Measurements from ENCODE around the gene OR2T11. TPM values are rescaled to one million over a fixed set of nuclear protein-coding genes. Genes with fewer than 3 reads are reported as not detected.
"Not testable (repeated sequence)": the region's sequence is repeated elsewhere in the genome, so short reads cannot be mapped to it uniquely, and the experiment has no call there.

Gene OR2T11
- total RNA-seq, 1 donor, result not detected

GRCh38 chr1:248645178-248645577, 10.3 kb upstream of the OR2T11 start, which contains the start of gene OR2T35:
Gene OR2T35, minus strand, starts transcription at chr1:248645278. Its CDS starts 6,020 bp downstream, at chr1:248639258.
- not testable (repeated sequence) for H3K36me3 ChIP-seq (ENCODE audit: insufficient read depth, low read length); H3K27ac ChIP-seq (ENCODE audit: low read depth, low read length)

DNA sequence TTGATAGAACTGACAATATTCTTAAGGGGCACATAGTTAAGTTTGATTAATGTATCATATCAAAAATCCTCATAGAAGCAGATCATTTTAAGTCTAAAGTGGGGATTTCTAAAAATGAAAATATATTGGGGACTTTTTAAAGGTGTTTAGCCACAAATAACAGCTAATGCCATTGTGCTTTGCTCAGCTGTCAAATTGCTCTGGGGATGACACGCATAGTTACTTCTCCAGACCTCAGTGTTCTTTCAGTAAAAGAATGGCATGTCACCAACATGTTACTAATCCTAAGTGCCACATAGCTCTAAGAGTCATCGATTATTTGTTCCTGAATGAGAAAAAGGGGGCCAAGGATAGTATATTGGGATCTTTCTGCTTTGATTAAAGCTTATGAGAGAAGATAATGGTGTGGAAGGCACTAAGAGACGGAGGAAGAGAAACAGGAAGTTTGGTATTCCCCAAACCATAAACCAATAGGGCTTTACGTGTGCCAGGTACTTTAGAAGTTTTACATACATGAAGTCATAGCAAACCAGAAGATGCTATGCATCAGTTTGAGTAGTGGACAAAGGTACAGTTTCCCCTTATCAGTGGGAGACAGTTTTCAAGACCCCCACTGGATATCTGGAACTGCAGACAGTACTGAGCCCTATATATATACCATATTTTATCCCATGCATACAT, 8.2 kb upstream of the OR2T11 start:
- not testable (repeated sequence) for H4K20me1 ChIP-seq (ENCODE audit: insufficient read depth, low read length); H3K27me3 ChIP-seq (ENCODE audit: insufficient read depth, low read length); H3K27ac ChIP-seq (ENCODE audit: low read depth, low read length); H3K36me3 ChIP-seq (ENCODE audit: insufficient read depth, low read length); H3K79me2 ChIP-seq (ENCODE audit: insufficient read depth, low read length); H3K4me1 ChIP-seq (ENCODE audit: insufficient read depth, low read length); H3K4me2 ChIP-seq (ENCODE audit: insufficient read depth, low read length); H3K4me3 ChIP-seq (ENCODE audit: insufficient read depth, low read length); H2AFZ ChIP-seq (ENCODE audit: low read length); H3K9me3 ChIP-seq (ENCODE audit: low read depth, low read length); DNase-seq (ENCODE audit: insufficient read length, low spot score, missing footprints)

More at GRCh38 chr1:248645178-248645577, 10.3 kb upstream of the OR2T11 start, which contains the start of gene OR2T35:
- H4K20me1 ChIP-seq (ENCODE audit: insufficient read depth, low read length); H3K4me3 ChIP-seq (ENCODE audit: insufficient read depth, low read length); H3K4me2 ChIP-seq (ENCODE audit: insufficient read depth, low read length); DNase-seq (ENCODE audit: insufficient read length, low spot score, missing footprints); H3K9me3 ChIP-seq (ENCODE audit: low read depth, low read length); H2AFZ ChIP-seq (ENCODE audit: low read length); H3K27me3 ChIP-seq (ENCODE audit: insufficient read depth, low read length); H3K4me1 ChIP-seq (ENCODE audit: insufficient read depth, low read length); H3K79me2 ChIP-seq (ENCODE audit: insufficient read depth, low read length): not testable (repeated sequence)

DNA sequence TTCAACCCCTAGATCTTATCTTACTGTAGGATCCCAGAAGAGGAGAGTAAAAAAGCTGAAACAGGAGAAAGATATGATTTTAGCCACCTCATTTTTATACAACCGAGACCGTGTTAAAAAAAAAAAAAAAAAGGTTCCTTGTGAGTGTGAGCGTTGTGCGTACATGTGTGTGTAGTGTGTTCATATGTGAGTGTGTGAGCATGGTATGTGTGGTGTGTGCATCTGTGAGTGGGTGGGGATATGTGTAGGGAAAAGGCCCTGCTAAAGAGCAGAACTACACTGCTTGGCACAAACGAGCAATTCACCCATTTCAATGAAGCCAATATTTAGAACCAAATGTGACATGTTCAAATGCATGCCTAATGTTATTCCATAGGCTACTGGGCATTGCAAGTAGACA, 6.7 kb upstream of the OR2T11 start:
- not testable (repeated sequence) for H3K4me1 ChIP-seq (ENCODE audit: insufficient read depth, low read length); H3K4me3 ChIP-seq (ENCODE audit: insufficient read depth, low read length); H4K20me1 ChIP-seq (ENCODE audit: insufficient read depth, low read length); H3K27me3 ChIP-seq (ENCODE audit: insufficient read depth, low read length); H2AFZ ChIP-seq (ENCODE audit: low read length); DNase-seq (ENCODE audit: insufficient read length, low spot score, missing footprints); H3K9me3 ChIP-seq (ENCODE audit: low read depth, low read length); H3K4me2 ChIP-seq (ENCODE audit: insufficient read depth, low read length); H3K36me3 ChIP-seq (ENCODE audit: insufficient read depth, low read length); H3K27ac ChIP-seq (ENCODE audit: low read depth, low read length); H3K79me2 ChIP-seq (ENCODE audit: insufficient read depth, low read length)

- not testable (repeated sequence) for H4K20me1 ChIP-seq (ENCODE audit: insufficient read depth, low read length); H2AFZ ChIP-seq (ENCODE audit: low read length); H3K4me1 ChIP-seq (ENCODE audit: insufficient read depth, low read length); H3K36me3 ChIP-seq (ENCODE audit: insufficient read depth, low read length); H3K79me2 ChIP-seq (ENCODE audit: insufficient read depth, low read length); DNase-seq (ENCODE audit: insufficient read length, low spot score, missing footprints); H3K27me3 ChIP-seq (ENCODE audit: insufficient read depth, low read length); H3K4me3 ChIP-seq (ENCODE audit: insufficient read depth, low read length); H3K9me3 ChIP-seq (ENCODE audit: low read depth, low read length); H3K4me2 ChIP-seq (ENCODE audit: insufficient read depth, low read length); H3K27ac ChIP-seq (ENCODE audit: low read depth, low read length)
These were observed 6.0 kb upstream of the OR2T11 start for GRCh38 chr1:248640906-248641305.

DNA sequence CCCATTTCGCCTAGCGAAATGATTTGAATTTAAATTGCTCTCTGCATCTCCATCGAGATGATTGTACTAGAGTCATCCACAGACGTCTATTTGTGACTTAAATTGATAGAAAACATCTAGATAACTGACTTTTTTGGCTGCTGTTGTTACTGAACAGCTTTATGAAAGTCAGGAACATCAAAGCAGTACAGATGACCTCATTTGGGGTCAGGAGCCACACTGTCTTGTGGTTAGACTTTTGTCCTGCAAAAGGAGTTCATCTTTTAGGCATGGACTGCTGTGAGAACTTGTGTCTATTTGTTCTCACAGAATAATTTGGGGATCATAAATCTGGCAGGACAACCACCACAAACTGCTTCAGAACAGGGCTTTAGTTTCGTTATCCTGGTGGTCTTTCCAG, 4.8 kb upstream of the OR2T11 start:
- H2AFZ ChIP-seq (ENCODE audit: low read length); H3K4me3 ChIP-seq (ENCODE audit: insufficient read depth, low read length); DNase-seq (ENCODE audit: insufficient read length, low spot score, missing footprints); H3K4me2 ChIP-seq (ENCODE audit: insufficient read depth, low read length); H4K20me1 ChIP-seq (ENCODE audit: insufficient read depth, low read length); H3K79me2 ChIP-seq (ENCODE audit: insufficient read depth, low read length); H3K4me1 ChIP-seq (ENCODE audit: insufficient read depth, low read length); H3K9me3 ChIP-seq (ENCODE audit: low read depth, low read length); H3K27me3 ChIP-seq (ENCODE audit: insufficient read depth, low read length); H3K36me3 ChIP-seq (ENCODE audit: insufficient read depth, low read length); H3K27ac ChIP-seq (ENCODE audit: low read depth, low read length): not testable (repeated sequence)

GRCh38 chr1:248636612-248637011, 1.7 kb upstream of the OR2T11 start:
- H3K4me3 ChIP-seq (ENCODE audit: insufficient read depth, low read length); DNase-seq (ENCODE audit: insufficient read length, low spot score, missing footprints); H3K79me2 ChIP-seq (ENCODE audit: insufficient read depth, low read length); H3K9me3 ChIP-seq (ENCODE audit: low read depth, low read length); H3K36me3 ChIP-seq (ENCODE audit: insufficient read depth, low read length); H2AFZ ChIP-seq (ENCODE audit: low read length); H3K4me1 ChIP-seq (ENCODE audit: insufficient read depth, low read length); H3K4me2 ChIP-seq (ENCODE audit: insufficient read depth, low read length); H3K27ac ChIP-seq (ENCODE audit: low read depth, low read length); H3K27me3 ChIP-seq (ENCODE audit: insufficient read depth, low read length); H4K20me1 ChIP-seq (ENCODE audit: insufficient read depth, low read length): not testable (repeated sequence)
